HG03159 (cell line): ENCODE results near the gene ACTA1.
A peak's percentile ranks its signal among the peaks of the same experiment; 100 is the strongest.
"Not testable (repeated sequence)": the region's sequence is repeated elsewhere in the genome, so short reads cannot be mapped to it uniquely, and the experiment has no call there.

Experiments
- ATAC-seq: cut with Tn5 transposase; IDR thresholded peaks from one replicate; pipeline ENCODE4 v1.9.1; 2021; ENCODE audit warnings: mild to moderate bottlenecking, moderate library complexity; ENCODE audit not compliant: unreplicated experiment

Gene ACTA1

GRCh38 chr1:229440851-229441537 lies 7.1 kb upstream of the ACTA1 start:
- peak; percentile 95 for ATAC-seq

GRCh38 chr1:229438021-229438420 lies 4.1 kb upstream of the ACTA1 start:
- ATAC-seq = no peak

- no peak for ATAC-seq
Measured at GRCh38 chr1:229437443-229437842, 3.5 kb upstream of the ACTA1 start.

- ATAC-seq = no peak
Measured at GRCh38 chr1:229436201-229436600, 2.3 kb upstream of the ACTA1 start.

- ATAC-seq = no peak
Measured at GRCh38 chr1:229434641-229435051, 752 bp upstream of the ACTA1 start.

- no peak for ATAC-seq
Measured at GRCh38 chr1:229433364-229434004, 410 bp downstream of the ACTA1 start.

GRCh38 chr1:229432905-229433304 lies 989 bp downstream of the ACTA1 start:
- ATAC-seq = no peak

- ATAC-seq = no peak
Measured at GRCh38 chr1:229432116-229432461, 1.8 kb downstream of the ACTA1 start.

- ATAC-seq = no peak
Measured at GRCh38 chr1:229431284-229432115, 2.4 kb downstream of the ACTA1 start.

- no peak for ATAC-seq
Measured at GRCh38 chr1:229430761-229431283, 3.1 kb downstream of the ACTA1 start.

GRCh38 chr1:229428256-229428655 lies 5.6 kb downstream of the ACTA1 start:
- no peak for ATAC-seq

GRCh38 chr1:229427572-229427971 lies 6.3 kb downstream of the ACTA1 start:
- ATAC-seq = no peak

GRCh38 chr1:229425564-229426159 lies 8.2 kb downstream of the ACTA1 start:
- ATAC-seq = no peak

GRCh38 chr1:229420765-229421164 lies 13.1 kb downstream of the ACTA1 start:
- no peak for ATAC-seq

- ATAC-seq = no peak
Measured at GRCh38 chr1:229420224-229420623, 13.7 kb downstream of the ACTA1 start.

GRCh38 chr1:229418586-229418985 lies 15.3 kb downstream of the ACTA1 start:
- not testable (repeated sequence) for ATAC-seq

- not testable (repeated sequence) for ATAC-seq
Measured at GRCh38 chr1:229412810-229413209, 21.1 kb downstream of the ACTA1 start.

- ATAC-seq = no peak
Measured at GRCh38 chr1:229412056-229412455, 21.8 kb downstream of the ACTA1 start.

GRCh38 chr1:229411434-229412055 lies 22.3 kb downstream of the ACTA1 start:
- no peak for ATAC-seq

GRCh38 chr1:229410692-229411433 lies 23.0 kb downstream of the ACTA1 start:
- no peak for ATAC-seq
